Peyer's patch (tissue), 4 donors: ENCODE results near the gene ABLIM2.

Experiments used
- POLR2A ChIP-seq, 2 donors: fragments of 450-650 bp; IDR thresholded peaks; one replicate each; pipeline ENCODE4 v1.5.1; 2017; ENCODE audit warnings: antibody characterized with exemption in 2 of 2, mild to moderate bottlenecking in 2 of 2, moderate library complexity in 2 of 2
- TF ChIP-seq, protein P1 (sequence below), 6 experiments: fragments of 450-650 bp in 4 of 6; fragments of 200-600 bp in 2 of 6; sonication (generic) in 1 of 6; IDR thresholded peaks; one replicate each; pipeline ENCODE4 v1.5.1; 2017 to 2019; ENCODE audit warnings: antibody characterized with exemption in 6 of 6, mild to moderate bottlenecking in 3 of 6, moderate library complexity in 1 of 6

DNA sequence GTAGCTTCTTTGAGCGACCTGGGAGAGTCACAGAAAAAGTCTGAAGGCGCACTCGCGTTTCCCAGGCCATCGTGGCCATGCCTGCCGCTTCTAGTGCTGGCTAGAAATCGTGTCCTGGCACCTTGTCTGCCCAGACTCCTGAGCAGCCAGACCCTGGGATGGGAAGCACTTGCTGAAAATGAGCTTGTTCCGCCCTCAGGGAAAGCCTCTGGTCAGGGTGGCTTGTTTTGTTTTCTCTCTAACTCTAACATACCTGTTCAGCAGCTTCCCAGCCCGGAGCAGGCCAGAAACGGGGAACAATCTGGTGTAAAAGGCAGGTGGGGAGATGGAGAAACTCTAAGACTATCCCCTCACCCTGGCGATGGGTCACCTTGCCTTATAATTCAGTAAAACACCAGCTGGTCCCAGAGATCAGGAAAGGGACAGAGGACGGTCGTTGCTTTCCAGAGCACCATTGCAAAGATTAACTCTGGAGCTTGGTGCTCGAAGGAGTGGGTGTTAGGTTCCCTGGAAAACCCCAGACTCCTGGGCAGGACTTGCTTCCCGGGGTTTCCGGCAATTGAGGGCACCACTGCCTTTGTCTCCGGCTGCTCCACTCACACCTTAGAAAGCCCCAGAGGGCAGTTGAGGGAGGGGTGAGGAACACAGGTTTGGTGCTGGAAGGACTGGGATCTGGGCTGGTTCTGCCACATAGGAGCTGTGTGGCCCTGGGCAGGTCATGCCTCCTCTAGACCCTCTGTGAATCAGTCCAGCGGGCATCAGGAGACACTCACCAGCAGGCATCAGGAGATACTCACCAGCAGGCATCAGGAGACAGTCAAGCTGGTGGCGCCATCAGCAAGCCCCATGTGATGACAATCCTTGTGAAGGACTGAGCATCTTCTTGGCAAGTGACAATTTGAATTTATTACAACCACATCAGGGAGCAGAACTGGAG is 36.0 kb upstream of the ABLIM2 start:
- TF ChIP-seq POLR2A (IDR thresholded peaks at IDR 0.05), result no peak
- TF ChIP-seq, protein P1, sequence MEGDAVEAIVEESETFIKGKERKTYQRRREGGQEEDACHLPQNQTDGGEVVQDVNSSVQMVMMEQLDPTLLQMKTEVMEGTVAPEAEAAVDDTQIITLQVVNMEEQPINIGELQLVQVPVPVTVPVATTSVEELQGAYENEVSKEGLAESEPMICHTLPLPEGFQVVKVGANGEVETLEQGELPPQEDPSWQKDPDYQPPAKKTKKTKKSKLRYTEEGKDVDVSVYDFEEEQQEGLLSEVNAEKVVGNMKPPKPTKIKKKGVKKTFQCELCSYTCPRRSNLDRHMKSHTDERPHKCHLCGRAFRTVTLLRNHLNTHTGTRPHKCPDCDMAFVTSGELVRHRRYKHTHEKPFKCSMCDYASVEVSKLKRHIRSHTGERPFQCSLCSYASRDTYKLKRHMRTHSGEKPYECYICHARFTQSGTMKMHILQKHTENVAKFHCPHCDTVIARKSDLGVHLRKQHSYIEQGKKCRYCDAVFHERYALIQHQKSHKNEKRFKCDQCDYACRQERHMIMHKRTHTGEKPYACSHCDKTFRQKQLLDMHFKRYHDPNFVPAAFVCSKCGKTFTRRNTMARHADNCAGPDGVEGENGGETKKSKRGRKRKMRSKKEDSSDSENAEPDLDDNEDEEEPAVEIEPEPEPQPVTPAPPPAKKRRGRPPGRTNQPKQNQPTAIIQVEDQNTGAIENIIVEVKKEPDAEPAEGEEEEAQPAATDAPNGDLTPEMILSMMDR (IDR thresholded peaks at IDR 0.05), result no peak
